Epidermal melanocyte (primary cell): ENCODE results near the gene PORCN.
"Not testable (repeated sequence)": the region's sequence is repeated elsewhere in the genome, so short reads cannot be mapped to it uniquely, and the experiment has no call there.

Experiments
- DNase-seq: peaks from one replicate; pipeline ENCODE4 v3.0.0; 2011; ENCODE audit warnings: low spot score; ENCODE audit not compliant: insufficient read length

Gene PORCN

DNA sequence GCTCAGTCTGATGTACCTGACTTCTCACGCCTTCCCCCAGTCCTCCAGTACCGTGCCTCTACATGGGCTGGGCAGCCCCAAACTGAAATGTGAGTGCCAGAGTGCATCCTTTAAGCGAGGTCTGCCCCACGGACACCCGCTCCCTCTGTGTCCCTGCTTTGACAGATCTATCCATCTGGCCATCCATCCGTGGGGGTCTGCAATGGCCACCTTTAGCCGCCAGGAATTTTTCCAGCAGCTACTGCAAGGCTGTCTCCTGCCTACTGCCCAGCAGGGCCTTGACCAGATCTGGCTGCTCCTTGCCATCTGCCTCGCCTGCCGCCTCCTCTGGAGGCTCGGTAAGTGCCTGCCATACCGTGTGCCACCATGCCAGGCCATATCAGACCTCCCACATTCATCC is 827 bp downstream of the PORCN start:
- no peak for DNase-seq

DNA sequence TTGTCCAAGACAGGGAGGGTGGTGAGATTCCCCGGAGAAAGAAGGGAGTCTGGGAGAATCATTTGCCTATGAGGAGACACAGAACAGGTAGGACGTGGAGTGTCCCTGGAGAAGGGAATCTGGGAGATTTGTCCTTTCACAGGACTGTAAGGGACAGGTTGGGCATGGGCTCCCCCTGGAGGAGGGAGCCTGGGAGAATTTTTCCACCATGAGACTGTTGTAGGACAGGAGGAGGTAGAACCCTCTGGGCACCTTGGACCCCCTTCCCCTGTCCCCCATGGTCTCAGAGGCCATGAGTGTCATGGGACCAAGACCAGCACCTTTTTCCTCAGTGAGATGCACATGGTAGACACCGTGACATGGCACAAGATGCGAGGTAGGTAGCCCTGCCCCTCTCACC is 2.8 kb downstream of the PORCN start:
- no peak for DNase-seq

DNA sequence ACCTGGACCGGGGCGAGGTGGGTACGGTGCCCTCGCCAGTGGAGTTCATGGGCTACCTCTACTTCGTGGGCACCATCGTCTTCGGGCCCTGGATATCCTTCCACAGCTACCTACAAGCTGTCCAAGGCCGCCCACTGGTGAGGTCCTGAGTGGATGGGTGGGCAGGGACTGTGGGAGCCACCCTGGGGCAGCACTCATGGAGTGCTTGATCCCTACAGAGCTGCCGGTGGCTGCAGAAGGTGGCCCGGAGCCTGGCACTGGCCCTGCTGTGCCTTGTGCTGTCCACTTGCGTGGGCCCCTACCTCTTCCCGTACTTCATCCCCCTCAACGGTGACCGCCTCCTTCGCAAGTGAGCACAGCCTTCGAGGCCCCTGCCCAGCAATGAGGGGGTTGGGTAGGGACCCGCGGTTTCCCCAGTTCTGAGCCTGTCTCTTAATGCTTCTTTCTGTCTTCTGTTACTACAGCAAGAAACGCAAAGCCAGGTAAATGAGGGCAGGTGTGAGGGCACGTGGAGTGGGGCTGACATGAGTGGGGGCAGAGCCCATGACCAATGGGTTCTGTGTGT is 3.7 kb downstream of the PORCN start:
- DNase-seq = no peak

DNA sequence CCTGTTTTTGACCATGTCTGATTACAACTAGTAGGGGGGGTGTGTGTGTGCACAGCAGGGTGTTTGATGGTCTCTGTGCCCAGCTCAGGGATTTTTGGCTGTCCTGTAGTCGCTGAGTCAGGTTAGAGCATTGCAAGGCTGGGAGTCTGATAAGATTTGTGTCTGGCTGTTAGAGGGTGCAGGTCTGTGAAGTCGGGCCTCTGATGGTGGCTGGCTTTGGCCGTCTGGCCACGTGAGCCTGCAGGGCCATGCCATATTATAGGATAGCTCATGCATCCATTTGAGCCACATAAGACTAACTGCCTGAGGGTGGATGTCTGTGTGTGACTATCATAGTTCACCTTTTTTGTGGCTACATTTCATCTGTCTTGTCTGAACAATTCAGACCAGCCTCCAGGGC is 4.9 kb downstream of the PORCN start:
- no peak for DNase-seq

DNA sequence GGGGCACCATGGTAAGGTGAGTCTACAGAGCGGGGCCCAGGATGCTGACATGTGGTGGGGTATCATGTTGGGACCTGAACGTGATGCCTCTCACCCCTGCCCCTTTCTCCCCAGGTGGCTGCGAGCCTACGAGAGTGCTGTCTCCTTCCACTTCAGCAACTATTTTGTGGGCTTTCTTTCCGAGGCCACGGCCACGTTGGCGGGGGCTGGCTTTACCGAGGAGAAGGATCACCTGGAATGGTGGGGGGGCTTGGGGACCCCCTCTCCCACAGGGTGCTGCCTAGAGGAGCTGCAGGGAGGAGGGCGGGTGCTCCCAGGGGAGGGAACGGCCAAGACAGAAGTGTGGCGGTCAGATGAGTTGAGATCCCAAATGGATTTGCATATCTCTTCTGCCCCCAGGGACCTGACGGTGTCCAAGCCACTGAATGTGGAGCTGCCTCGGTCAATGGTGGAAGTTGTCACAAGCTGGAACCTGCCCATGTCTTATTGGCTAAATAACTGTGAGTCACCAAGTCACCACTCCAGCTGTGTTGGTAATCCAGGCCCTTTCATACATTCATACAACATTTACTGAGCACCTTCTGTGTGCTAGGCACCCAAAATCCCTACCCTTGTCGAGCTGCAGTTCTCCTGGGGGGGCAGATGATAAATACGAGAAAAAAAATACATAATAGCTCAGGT is 5.5 kb downstream of the PORCN start:
- no peak for DNase-seq

DNA sequence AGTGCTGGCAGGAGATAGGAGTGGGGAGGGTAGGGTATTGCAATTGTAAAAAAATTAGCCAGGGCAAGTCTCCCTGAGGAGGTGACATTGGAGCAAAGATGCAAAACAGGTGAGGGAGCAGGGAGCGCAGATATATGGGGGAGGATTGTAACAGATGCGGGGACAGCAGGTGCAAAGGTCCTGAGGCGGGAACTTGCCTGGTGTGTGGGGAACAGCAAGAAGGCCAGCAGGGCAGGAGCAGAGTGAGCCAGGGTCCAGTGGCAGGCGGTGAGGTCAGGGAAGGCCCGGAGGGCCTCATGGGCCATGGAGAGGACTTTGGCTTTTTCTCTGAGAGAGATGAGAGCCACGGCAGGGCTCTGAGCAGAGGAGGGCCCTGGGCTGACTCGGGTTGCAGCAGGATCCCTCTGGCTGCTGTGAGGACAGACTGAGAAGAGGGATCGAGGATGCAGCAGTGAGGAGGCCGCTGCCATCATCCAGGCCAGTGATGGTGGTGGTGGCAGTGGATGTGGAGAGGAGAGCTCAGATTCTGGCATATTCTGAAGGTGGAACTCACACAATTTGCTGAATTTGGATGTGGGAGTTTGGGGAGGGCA is 6.2 kb downstream of the PORCN start:
- DNase-seq = no peak

DNA sequence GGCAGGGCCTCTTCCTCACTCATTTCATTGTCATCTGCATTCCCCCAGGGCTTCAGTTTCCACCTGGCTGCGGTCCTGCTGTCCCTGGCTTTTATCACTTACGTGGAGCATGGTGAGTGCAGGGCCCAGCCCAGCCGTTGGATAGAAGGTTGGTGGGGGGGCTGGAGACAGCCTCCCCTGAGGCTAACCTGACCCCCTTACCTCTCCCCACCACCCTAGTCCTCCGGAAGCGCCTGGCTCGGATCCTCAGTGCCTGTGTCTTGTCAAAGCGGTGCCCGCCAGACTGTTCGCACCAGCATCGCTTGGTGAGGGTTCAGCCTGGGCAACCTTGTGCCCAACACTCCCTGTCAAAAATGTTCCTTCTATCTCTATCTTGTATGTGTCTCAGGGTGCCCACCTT is 7.0 kb downstream of the PORCN start:
- DNase-seq = no peak

DNA sequence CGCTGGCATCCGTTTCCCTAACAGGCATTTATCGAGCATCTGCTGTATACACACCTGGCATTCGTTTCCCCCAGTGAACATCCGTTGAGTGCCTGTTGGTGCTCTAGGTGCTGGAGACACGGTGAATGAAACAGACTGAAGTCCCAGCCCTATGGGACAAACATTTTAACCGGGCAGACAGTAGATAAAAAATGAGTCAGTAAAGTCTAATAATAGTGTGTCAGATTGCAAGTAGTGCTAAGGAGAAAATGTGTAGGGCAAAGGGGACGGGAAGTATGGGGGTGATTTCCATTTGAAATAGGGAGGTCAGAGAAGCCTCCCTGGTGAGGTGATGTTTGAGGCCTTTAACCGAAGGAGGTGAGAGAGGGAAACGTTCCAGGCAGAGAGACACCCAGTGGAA is 7.5 kb downstream of the PORCN start:
- DNase-seq = no peak

DNA sequence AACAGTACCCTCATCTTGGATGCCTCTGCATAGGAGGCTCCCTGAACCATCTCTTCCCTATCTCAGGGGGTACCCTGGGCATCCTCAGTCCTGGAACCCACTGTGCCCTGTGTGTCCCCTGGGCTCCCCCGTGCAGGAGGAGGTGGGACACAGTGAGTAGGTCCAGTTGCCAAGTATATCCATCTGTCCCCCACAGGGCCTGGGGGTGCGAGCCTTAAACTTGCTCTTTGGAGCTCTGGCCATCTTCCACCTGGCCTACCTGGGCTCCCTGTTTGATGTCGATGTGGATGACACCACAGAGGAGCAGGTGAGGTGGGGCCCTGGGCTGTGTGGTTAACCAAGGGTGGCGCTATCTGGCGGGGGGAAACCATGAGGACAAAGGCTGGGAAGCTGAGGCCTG is 8.2 kb downstream of the PORCN start:
- DNase-seq = no peak

DNA sequence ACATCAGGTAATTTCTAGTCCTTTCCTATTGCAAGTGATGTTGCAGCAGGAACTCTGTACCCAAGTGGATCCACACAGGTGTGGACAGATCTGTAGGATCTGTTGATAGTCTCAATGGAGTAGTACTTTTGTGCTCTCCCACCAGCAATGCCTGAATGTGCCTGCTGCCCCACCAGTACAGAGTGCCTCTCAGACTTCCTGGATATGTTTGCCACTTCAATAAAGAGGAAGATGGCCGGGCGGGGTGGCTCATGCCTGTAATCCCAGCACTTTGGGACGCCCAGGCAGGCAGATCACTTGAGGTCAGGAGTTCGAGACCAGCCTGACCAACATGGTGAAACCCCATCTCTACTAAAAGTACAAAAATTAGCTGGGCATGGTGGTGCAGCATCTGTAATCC is 10.7 kb downstream of the PORCN start:
- DNase-seq = not testable (repeated sequence)

DNA sequence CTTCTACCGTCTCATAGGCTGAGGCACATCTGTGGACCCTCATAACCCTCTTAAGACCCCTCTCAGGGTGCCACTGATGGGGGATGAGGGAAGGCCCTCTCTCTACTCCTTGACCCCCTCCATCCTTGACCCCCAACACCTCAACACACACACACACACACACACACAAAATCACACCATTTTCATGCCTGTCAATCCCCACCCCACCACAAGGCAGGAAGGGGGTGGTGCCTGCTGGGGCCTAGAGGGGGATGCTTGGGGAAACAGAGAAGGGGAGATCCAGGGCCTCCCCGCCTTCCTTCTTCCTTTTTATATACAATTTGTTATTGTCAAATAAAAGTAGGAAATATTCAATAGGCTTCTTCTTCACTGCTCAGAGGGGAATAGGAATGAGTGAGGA is 11.7 kb downstream of the PORCN start:
- no peak for DNase-seq

DNA sequence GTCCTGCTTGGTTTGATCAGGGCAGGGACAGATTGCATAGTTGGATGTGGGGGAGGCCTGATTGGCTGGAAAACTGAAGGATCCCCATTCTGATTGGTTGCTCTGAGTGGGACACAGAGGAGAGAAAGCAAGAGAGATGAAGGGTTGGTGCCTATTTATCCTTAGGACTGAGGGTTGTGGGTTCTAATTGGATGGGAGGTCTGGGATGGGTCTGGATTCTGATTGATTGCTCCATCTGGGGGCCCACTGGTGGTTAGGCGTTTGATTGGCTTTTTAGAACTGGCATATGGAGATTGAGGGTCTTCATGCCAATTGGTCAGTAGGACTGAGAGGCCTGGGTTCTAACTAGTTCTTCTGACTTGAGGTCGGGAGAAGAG is 12.2 kb downstream of the PORCN start:
- DNase-seq = no peak

DNA sequence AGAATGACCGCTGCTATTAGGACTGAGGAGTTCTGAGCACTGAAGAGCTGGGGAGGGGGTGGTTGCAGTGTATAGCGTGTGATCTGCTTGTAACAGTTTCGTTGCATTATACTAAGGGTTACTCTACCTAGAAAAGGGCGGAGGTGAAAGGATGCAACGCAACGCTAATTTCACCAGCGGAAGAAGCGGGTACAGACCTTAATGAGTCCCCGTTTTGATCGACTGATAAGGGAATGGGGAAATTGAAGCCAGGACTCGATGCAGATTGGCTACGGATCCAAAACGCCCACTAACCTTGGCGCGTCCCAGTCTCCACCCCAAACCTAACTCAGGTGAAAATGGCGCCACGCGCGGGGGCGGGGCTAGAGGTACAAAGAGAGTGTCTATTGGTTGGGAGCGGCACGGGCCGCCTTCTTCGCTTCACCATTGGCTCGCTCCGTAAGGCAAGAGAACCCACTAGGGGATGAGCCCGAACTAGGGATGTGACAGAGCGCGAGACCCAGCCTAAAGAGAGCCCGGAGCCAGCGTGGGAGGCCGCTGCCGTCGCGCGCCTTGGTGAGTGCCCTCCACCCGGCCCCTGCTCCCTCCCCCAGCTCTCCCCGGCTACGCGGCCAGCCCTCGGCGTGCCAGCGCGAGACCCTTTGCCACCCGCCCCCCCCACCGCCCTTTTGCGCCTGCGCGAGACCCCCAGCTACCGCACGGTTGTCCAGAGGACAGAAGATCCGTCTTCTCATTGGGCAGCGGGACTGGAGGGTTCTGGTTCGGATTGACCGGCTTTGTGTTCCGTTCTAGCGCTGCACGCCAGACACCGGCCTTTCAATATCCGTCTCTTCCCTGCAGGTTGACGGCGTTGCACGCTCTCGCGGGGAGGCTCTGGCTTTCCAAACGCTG is 12.8 kb downstream of the PORCN start, which contains the start of gene EBP:
TSS of gene EBP (plus strand) at position 456 of the 891 bp plus-strand sequence. CDS start 1,964 bp downstream, outside the sequence.
- peak; percentile 90 for DNase-seq

DNA sequence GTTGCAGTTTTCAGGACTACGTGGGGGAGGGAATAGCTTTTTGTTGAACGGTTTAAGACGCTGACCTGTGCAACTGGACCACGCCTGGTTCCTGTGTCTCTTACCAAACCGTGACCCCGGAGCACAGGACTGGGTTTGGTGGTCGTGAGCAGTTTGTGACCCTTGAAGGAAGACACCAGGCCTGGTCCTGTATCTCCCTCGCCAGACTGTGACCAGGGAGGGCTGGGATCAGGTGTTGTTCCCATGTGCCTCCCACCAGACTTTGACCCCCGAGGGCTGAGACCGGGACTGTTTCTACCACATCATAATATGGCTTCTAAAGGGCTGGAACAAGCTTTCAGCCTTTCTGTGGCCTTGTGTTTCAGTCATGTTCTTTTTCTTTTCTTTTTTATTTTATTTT is 13.5 kb downstream of the PORCN start:
- no peak for DNase-seq

DNA sequence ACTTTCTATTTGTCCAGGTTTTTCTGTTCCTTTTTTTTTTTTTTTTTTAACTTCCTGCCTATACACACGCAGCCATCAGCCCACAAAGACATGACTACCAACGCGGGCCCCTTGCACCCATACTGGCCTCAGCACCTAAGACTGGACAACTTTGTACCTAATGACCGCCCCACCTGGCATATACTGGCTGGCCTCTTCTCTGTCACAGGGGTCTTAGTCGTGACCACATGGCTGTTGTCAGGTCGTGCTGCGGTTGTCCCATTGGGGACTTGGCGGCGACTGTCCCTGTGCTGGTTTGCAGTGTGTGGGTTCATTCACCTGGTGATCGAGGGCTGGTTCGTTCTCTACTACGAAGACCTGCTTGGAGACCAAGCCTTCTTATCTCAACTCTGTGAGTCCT is 14.9 kb downstream of the PORCN start:
- no peak for DNase-seq

DNA sequence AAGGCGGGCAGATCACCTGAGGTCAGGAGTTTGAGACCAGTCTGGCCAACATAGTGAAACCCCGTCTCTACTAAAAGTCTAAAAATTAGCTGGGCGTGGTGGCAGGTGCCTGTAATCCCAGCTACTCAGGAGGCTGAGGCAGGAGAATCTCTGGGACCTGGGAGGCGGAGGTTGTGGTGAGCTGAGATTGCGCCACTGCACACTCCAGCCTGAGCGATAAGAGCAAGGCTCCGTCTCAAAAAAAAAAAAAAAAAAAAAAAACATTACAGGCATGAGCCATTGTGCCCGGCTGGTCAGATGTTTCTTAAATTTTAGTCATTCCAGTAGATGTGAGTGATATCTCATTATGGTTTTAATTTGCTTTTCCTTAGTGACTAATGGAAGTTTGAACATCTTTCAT is 17.1 kb downstream of the PORCN start:
- not testable (repeated sequence) for DNase-seq

DNA sequence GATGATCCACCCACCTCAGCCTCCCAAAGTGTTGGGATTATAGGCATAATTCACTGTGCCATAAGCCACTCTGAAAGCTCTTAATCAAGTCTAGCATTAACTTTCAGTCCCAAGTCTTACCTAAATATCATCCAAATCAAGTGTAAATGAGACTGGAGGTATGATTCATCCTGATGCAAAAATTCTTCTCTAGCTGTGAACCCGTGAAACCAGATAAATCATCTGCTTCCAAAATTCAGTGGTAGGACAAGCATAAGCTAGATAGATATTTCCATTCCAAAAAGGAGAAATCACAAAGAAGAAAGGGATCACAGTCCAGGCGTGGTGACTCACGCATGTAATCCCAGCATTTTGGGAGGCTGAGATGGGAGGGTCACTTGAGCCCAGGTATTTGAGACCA is 21.9 kb downstream of the PORCN start:
- DNase-seq = no peak

DNA sequence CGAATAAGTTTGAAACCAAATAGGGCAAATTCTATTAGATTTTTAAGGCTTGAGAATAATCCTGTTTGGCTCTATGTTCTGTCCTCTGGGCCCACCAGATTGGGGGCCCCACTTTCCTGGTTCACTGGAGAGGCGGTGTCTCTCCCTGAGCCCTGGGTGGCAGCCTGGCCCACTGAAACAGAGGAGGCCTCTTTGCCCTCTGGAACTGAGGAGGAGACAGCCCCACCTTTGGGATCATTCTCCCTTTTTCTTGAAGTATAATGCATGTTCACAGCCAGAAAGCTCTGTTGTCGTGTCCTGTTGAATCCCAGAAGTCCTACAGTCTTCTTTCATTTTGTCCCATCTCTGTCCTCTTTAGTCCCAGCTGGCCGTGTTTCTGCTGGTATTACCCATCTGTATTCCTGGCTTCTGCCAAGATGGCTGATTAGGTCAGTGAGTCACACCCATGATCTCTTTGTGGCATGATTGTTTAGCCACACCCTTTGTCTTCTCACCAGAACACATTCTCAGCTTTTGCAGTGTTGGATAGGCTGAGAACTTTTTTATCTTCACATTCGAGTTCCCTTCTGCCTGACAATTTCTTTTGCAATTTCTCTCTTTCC is 22.7 kb downstream of the PORCN start:
- no peak for DNase-seq

DNA sequence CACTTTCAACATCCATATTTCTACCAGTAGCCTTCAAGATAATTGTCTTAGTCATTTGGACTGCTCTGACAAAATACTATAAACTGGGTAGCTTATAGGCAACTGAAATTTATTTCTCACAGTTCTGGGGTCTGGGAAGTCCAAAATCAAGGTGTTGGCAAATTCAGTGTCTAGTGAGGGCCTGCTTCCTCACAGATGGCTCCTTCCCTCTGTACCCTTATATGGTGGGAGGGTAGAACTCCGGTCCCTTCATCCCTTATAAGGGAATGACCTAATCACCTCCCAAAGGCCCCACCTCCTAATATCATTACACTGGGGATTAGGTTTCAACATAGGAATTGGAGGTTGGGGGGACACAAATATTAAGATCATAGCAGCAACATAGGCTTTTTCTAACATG is 23.4 kb downstream of the PORCN start:
- no peak for DNase-seq

DNA sequence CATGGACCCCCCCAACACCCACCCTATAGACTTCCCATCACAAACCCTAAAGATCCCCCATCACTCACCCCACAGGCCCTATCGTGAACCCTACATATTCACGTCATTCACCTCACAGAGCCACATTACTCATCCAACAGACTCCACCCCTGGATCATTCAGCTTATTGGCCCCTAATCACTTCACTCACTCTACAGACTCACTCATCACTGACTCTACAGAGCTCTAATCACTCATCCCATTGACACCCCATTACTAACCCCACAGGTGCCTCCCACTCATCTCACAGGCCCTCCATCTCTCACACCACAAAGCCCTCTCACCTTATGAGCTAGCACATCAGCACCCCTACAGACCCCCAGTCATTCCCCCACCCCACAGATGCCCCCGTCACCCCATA is 24.4 kb downstream of the PORCN start:
- DNase-seq = no peak

DNA sequence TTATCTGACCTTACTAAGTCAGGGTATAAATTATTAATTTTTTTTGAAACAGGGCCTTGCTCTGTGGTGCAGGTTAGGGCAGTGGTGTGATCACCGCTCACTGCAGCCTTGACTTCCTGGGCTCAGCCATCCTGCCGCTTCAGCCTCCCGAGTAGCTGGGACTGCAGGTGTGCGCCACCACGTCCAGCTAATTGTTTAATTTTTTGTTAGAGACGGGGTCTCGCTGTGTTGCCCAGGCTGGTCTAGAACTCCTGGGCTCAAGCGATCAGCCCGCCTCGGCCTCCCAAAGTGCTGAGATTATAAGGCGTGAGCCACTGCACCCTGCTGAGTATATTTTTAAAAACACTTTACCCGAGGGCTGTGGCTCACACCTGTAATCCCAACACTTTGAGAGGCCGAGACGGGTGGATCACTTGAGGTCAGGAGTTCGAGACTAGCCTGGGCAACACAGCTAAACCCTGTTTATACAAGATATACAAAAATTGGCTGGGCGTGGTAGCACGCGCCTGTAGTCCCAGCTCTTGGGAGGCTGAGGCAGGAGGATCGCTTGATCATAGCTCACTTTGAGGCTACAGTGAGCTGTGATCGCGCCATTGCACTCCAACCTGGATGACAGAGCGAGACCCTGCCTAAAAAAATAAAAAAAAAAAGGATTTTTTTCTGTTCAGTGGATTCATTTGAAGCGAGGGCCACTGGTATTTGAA is 30.0 kb downstream of the PORCN start:
- DNase-seq = no peak
